HUES6 (cell line): ENCODE data around the gene CAMK1G.

Source experiments
- H3K27ac ChIP-seq: 2 replicates; pipeline ENCODE4 v1.7.0; 2013; ENCODE audit warnings: low read depth, mild to moderate bottlenecking, low read length, inconsistent platforms
- H3K27me3 ChIP-seq: 2 replicates; pipeline ENCODE4 v1.6.1; 2013; ENCODE audit warnings: low read length; ENCODE audit not compliant: control insufficient read depth, insufficient read depth
- H3K36me3 ChIP-seq: 2 replicates; pipeline ENCODE4 v1.6.1; 2013; ENCODE audit warnings: low read length; ENCODE audit not compliant: control insufficient read depth, insufficient read depth
- H3K4me1 ChIP-seq: 2 replicates; pipeline ENCODE4 v1.6.1; 2013; ENCODE audit warnings: low read length; ENCODE audit not compliant: control insufficient read depth, insufficient read depth
- H3K4me3 ChIP-seq: 2 replicates; pipeline ENCODE4 v1.5.1; 2013; ENCODE audit warnings: low read depth, low read length
- H3K9ac ChIP-seq: one replicate; pipeline ENCODE4 v1.6.1; 2013; ENCODE audit warnings: mild to moderate bottlenecking, low read length
- H3K9me3 ChIP-seq: 2 replicates; pipeline ENCODE4 v1.6.1; 2013; ENCODE audit warnings: low read depth, low read length; ENCODE audit not compliant: control insufficient read depth, insufficient read depth

CAMK1G gene

DNA sequence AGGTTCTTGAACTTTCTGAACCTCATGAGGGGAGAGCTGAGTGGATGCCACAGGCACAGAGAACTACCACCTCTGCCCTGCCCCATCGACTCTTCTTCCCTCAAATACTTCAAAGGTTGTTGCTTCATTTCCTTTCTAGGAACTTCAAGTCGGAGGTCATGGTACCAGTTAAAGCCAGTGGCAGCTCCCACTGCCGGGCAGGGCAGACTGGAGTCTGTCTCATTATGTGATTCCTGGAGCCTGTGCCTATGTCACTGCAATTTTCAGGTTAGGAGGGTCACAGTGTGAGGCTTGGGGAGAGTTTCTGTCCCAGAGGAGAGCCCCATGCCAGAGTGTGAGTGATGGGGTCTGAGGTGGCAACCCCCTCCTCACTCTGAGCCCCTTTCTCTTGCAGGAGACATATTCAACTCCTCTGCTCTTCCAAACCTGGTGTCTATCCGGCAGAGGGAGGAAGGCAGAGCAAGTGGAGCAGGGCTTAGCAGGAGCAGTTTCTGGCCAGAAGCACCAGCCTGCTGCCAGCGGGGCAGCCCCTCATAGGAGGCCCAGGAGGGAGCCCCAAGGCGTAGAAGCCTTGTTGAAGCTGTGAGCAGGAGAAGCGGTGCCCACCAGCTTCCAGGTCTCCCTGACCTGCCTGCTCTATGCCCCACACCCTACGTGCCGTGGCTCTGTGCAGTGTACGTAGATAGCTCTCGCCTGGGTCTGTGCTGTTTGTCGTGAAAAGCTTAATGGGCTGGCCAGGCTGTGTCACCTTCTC, 29.3 kb downstream of the CAMK1G start:
- Histone ChIP-seq H3K36me3 (no peaks in the 10 kb centered on the region), H3K4me3 (no peak overlapping the region), H3K27ac (no peak overlapping the region), H3K9ac (no peak overlapping the region), H3K27me3 (no peaks in the 10 kb centered on the region), H3K9me3 (no peaks in the 10 kb centered on the region), H3K4me1 (no peaks in the 10 kb centered on the region)

DNA sequence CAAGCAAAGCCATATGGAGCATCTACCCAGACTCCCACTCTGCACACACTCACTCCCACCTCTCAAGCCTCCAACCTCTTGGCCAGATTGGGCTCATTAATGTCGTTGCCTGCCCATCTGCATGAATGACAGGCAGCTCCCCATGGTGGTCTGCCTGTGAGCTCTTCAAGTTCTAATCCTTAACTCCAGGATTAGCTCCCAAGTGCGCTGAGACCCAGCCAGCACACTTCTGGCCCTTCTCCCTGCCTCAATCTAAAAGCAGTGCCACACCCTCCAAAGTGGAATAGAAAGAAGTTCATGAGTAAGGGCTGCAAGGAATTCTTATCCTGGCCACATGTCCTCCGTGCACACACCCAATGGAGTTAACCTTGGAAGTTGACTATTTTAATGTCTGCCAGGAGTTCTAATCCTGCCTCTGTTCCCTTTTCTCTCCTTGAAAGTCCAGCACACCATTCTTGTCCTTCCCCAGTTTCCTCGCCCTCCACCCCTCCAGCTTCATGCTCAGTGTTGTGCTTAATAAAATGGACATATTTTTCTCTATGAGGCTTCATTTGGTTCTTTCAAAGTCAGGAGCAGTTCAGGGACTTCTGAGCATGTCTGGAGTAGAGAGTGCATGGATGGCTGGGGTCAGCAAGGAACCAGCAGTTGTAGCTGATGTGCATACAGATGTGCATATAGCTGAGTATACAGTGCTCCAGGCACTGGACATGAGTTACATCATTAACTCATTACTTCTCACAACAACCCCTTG, 30.1 kb downstream of the CAMK1G start:
- Histone ChIP-seq H3K36me3 (no peaks in the 10 kb centered on the region), H3K9ac (no peak overlapping the region), H3K27ac (no peak overlapping the region), H3K9me3 (no peaks in the 10 kb centered on the region), H3K4me1 (no peaks in the 10 kb centered on the region), H3K27me3 (no peaks in the 10 kb centered on the region), H3K4me3 (no peak overlapping the region)

DNA sequence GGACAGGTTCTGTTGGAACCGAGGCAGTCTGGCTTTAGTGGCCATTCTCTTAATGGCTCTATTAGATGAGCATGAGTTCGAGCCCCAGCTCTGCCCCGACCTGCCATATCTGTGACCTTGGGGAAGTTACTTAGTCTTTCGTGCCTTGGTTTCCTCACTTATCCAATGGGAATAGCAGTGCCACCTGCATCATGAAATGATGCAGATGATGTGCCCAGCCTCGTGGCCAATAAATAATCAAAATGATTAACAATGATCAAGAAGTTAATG, 30.6 kb downstream of the CAMK1G start:
- no peaks in the 10 kb centered on the region for H3K4me1 ChIP-seq
- no peaks in the 10 kb centered on the region for H3K9me3 ChIP-seq
- H3K4me3 ChIP-seq: no peak overlapping the region
- H3K9ac ChIP-seq: no peak overlapping the region
- H3K36me3 ChIP-seq: no peaks in the 10 kb centered on the region
- H3K27ac ChIP-seq: no peak overlapping the region
- H3K27me3 ChIP-seq: no peaks in the 10 kb centered on the region

DNA sequence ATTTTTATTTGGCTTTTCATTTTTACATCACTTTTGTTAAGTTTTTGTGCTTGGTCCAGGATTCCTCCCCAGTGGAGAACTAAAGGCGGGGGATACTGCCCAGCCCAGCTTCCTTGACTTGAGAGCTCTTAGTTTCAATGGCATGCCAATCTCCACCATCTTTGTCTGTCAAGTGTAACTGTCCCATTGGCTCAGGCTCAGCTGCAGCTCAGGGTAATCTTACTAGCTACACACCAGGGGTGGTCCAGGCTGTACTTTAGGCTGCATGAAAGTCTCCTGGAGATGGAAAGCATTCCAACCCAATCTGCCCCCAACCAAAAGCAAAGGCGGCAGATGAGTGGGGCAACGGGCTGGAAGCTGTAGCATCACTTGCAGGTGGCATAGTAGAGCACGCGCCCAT, 31.4 kb downstream of the CAMK1G start:
- Histone ChIP-seq H3K27me3 (no peaks in the 10 kb centered on the region), H3K4me1 (no peaks in the 10 kb centered on the region), H3K9ac (no peak overlapping the region), H3K9me3 (no peaks in the 10 kb centered on the region), H3K4me3 (no peak overlapping the region), H3K27ac (no peak overlapping the region), H3K36me3 (no peaks in the 10 kb centered on the region)

DNA sequence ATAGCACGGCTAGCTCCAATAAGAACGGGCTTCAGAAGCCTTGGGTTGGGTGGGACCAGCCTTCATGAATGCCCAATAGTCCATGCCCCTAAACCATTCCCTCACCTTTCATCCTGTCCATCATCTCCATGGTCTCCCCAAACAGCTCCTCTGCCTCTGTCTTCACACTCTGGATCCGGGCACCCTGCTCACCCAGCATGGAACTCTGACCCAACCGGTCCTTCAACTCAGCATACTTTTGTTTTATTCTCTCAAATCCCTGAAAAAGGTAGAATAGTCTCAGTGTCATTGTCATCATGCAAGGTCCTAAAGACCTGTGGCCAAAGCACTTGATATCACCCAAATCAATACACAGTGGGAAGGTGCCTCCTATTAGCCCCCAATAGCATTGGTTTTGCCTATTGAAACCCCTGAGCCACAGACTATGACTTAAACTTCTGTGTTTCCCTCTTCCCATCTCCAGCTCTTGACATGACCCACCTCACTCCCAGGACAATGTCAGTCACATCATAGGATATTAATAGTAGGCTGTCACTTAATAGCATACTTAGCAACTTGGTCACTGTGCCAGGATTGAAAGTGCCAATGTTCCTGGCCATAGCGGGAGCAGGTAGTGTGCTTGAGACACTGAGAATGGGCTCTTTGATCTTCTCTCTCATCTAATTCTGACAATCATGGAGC, 33.0 kb downstream of the CAMK1G start:
- H3K9me3 ChIP-seq: no peaks in the 10 kb centered on the region
- H3K36me3 ChIP-seq: no peaks in the 10 kb centered on the region
- no peak overlapping the region for H3K9ac ChIP-seq

DNA sequence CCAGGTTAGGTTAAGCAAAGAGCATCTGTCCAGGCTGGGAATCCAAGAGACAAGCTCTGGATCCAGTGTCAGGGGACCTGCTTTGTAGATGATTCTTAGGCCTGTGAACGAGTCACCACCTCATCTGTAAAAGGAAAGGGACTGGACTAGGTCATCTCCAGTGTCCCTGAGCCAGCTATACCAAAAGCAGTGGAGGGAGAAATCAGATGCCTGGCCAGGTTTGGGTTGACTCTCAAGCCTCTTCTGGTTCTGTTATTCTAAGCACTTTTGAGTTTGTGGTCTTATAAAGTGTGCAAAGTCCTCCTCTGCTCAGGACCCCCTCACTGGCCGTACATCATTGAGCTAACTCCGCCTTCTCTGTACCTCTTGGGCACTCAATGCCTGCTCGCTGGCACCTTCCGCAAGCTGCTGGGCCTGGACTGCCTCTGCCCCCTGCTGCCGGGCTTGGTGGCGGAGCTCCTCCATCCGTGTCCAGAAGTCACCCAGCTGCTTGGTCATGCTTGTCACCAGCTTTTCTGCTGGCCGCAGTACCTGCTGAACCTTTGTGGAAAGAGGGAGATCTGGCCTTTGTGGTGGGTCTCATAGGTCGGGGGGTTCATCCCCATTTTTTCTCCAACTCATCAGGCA, 33.6 kb downstream of the CAMK1G start:
- Histone ChIP-seq H3K27me3 (no peaks in the 10 kb centered on the region), H3K9ac (no peak overlapping the region), H3K4me1 (no peaks in the 10 kb centered on the region), H3K36me3 (no peaks in the 10 kb centered on the region), H3K27ac (no peak overlapping the region), H3K4me3 (no peak overlapping the region), H3K9me3 (no peaks in the 10 kb centered on the region)

More for the DNA sequence above, 33.0 kb downstream of the CAMK1G start:
- H3K4me1 ChIP-seq: no peaks in the 10 kb centered on the region
- no peak overlapping the region for H3K4me3 ChIP-seq
- H3K27me3 ChIP-seq: no peaks in the 10 kb centered on the region
- no peak overlapping the region for H3K27ac ChIP-seq

DNA sequence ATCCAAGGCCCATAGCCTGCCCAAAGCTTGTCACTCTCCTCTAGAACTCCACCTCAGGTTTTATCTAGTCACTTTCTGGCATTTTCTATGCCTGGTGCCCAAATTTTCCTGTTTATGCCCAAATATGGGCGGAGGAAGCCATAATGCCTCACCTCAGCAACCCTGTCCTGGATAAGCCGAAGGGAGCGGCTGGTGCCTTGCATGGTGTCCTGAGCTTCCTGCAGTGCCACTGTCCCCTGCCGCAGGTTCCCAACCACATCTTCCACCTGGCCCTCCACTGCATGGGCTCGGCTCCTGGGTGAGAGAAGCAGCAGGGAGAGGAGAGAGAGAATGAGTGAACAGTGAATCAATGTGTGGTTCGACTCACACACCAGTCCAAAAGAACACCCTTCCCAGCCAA, 34.2 kb downstream of the CAMK1G start:
- Histone ChIP-seq H3K9me3 (no peaks in the 10 kb centered on the region), H3K27ac (no peak overlapping the region), H3K27me3 (no peaks in the 10 kb centered on the region), H3K36me3 (no peaks in the 10 kb centered on the region), H3K4me3 (no peak overlapping the region), H3K9ac (no peak overlapping the region), H3K4me1 (no peaks in the 10 kb centered on the region)

DNA sequence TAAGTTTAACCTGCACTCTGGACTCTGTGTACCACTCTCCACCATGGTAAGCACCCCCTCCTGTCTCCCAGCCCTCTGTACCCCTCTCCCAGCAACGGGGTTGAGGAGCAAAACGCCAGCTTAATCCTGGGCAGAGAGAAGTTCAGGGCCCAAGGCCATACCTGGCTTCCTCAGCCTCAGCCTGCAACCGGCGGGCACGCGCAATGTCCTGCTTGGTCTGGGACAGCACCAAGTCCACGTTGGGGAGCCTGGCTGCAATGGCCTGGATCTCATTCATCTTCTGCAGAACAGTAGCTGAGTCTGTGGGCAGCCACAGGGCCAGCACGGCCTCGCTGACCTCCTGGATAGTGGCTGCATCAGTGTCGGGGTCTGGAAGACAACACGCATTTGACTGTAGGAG, 34.8 kb downstream of the CAMK1G start:
- Histone ChIP-seq H3K9ac (no peak overlapping the region), H3K27me3 (no peaks in the 10 kb centered on the region), H3K36me3 (no peaks in the 10 kb centered on the region)

DNA sequence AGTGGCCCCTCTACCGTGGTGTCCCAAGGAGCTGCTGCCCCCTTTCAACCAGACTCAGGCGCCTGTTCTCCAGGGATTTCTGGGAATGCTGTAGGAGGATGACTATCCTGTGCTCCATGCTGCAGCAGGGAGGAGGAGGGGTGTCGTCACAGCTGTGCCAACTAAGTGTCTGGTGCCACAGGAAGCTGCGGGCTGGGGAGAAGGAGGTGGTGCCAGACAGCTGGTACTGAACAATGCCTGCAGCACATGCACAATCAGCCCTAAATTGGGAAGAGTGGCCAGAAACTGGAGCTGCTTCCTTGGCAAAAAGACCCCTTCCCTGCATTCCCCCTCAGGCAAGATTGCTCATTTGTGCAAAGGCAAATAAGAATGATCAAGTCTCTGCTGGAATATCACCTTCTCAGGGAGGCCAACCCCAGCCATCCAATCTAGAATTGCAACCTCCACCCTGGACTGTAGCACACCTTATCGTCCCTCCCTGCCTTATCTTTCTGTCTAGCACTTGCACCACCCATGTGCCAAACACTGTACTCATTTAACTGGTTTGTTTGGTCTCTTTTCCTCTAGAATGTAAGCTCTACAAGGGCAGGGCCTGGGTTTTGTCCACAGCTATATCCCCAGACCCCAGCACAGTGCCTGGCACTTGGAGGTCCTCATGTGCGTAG, 35.4 kb downstream of the CAMK1G start:
- no peaks in the 10 kb centered on the region for H3K4me1 ChIP-seq
- H3K4me3 ChIP-seq: no peak overlapping the region
- no peak overlapping the region for H3K9ac ChIP-seq
- H3K9me3 ChIP-seq: no peaks in the 10 kb centered on the region
- H3K36me3 ChIP-seq: no peaks in the 10 kb centered on the region
- H3K27me3 ChIP-seq: no peaks in the 10 kb centered on the region; the same call in 1 of the 2 replicates
- H3K27ac ChIP-seq: no peak overlapping the region

More for the DNA sequence above, 34.8 kb downstream of the CAMK1G start:
- H3K27ac ChIP-seq: no peak overlapping the region
- no peaks in the 10 kb centered on the region for H3K4me1 ChIP-seq
- no peaks in the 10 kb centered on the region for H3K9me3 ChIP-seq
- no peak overlapping the region for H3K4me3 ChIP-seq

DNA sequence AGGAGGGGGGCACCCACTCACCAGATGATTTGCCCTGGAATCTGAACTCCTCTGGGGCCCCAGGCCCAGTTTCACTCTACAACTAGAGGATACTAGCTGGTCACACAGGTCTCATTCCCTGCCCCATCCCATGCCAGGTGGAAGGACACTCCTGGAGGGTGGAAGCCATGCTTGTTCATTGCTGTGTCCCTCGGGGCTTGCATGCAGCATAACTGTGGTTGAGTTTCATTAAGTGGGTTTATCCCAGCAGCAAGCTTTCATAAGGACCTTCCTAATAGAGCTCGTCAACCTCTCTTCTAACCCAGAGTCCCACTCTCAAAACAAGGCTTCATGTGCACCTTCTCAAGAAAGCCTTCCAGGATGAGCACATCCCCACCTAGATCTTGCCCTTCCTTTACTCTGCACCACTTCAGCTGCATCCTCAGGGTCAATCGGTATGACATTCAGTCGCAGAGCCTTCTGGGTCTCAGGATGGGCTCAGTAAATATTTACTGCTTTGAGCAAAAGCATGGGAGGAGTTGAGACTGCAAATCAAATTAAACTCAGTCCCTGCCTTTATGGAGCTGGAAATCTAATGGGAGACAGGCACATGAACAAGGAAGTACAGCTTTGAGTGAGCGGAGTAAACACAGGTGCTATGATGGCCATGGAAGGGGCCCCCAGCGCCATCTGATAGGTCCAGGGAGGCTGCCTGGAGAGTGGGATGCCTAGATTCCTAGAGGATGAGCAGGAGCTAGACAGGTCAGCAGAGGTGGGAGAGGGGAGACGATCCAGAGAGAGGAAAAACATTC, 36.4 kb downstream of the CAMK1G start:
- H3K4me3 ChIP-seq: no peak overlapping the region
- no peak overlapping the region for H3K9ac ChIP-seq
- no peaks in the 10 kb centered on the region for H3K9me3 ChIP-seq
- H3K27ac ChIP-seq: no peak overlapping the region
- no peaks in the 10 kb centered on the region for H3K4me1 ChIP-seq
- H3K36me3 ChIP-seq: no peaks in the 10 kb centered on the region
- peaks cover 6% of the 10 kb centered on the region; the same call in 1 of the 2 replicates for H3K27me3 ChIP-seq
